Stimulated activated naive CD4-positive, alpha-beta T cell (primary cell): ENCODE results near the gene DNM2.
"Not testable (repeated sequence)": the region's sequence is repeated elsewhere in the genome, so short reads cannot be mapped to it uniquely, and the experiment has no call there.

Experiments
- DNase-seq, 6 experiments: peaks; one replicate each; lab custom pipeline; 2025; lab: John Stamatoyannopoulos, UW

Gene DNM2

DNA sequence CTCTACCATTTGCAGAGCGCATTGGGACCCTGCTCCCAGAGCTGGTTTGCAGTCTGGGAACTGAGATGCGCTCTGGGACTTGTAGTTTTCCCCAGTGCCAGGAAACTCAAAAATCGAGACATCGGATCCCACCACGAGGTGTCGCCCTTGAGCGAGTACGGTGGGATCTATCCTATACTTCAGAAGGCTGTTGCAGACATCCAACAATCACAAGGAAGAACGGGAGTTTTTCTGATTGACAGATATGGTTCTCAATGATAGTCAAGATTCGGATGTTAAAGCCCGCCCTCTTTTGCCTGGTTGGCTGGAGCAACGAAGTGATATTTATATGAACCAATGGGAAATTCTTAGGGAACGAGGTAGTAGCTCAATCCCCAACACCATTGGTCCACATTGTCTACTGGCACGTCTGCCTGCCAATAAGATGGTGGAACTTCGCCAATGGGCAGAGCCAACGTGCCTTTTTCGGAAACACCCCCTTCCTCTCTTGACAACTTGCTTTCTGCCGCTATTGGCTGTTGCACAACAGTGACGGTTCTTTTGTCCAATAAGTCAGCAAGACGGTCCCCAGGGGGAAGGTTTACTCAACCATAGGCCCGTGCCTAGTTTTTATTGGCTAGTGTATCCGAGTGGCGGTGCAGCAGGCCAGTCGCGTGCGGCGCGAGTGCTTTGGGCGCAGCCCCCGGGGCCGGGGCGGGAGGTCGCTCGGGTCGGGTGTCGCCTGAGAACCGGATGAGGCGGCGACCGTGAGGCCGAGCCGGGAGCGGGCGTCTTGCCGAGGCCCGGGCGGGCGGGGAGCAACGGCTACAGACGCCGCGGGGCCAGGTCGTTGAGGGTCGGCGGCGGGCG is at the start of gene DNM2:
TSS of gene DNM2 (plus strand) at position 724 of the 849 bp plus-strand sequence. CDS start 164 bp downstream, outside the sequence.
- peak; percentile 93 to 100 (median 98) for DNase-seq

GRCh38 chr19:10669246-10669645 is 48.6 kb upstream of the DNM2 start:
- DNase-seq = no peak

DNA sequence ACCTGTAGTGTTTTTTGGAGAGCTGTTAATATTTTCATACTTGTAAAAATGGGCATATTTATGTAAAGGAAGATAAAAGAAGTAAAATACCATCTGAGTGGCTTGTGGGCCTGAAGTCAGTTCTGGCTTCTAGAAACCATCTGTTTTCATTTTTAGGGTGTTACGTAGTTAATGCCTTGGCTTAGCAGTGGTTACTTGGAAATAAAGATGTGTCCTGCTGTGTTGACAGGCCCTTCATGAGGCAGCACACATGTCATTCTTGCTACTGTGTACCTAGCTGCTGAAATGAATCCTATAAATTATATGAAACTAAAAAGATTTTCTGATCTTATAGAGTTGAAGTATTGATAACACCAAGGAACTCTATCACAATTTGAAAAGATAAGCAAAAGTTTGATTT is 47.7 kb upstream of the DNM2 start:
- DNase-seq = no peak

DNA sequence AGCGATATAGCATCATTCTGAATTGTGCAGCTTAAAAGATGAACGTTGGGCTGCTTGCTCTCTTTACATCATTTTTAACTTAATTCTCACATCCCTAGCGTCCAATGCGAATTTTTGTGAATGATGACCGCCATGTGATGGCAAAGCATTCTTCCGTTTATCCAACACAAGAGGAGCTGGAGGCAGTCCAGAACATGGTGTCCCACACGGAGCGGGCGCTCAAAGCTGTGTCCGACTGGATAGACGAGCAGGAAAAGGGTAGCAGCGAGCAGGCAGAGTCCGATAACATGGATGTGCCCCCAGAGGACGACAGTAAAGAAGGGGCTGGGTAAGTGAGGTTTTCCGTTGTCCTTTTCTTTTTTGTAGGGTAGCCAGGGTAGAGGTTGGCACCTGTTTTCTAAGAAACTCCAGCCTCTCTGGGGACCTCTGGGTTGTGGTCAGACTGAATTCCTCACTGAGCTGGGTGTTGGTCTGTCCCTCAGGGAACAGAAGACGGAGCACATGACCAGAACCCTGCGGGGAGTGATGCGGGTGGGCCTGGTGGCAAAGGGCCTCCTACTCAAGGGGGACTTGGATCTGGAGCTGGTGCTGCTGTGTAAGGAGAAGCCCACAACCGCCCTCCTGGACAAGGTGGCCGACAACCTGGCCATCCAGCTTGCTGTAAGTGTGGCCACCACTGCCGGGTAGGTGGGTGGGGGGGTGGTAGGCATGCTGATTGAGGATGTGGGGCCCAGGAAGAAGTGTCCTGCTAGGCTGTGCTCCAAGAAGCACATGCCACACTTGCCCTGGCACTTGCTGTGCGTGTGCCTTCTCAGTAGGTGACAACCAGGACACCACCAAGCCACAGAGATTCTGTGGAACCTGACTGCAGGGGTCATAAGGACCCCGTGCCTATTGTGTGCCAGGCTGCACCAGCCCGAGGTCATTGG is 46.7 kb upstream of the DNM2 start:
- no peak for DNase-seq

DNA sequence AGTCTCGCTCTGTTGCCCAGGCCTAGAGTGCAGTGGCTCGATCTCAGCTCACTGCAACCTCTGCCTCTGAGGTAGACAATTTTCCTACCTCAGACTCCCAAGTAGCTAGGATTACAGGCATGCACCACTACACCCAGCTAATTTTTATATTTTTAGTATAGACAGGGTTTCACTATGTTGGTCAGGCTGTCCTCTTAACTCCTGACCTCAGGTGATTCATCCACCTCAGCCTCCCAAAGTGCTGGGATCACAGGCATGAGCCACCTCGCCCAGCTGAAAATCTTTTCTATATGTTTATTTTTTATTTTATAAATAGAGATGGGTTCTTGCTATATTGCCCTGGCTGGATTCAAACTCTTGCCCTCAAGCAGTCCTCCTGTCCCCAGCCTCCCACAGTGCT is 46.0 kb upstream of the DNM2 start:
- DNase-seq = not testable (repeated sequence)

DNA sequence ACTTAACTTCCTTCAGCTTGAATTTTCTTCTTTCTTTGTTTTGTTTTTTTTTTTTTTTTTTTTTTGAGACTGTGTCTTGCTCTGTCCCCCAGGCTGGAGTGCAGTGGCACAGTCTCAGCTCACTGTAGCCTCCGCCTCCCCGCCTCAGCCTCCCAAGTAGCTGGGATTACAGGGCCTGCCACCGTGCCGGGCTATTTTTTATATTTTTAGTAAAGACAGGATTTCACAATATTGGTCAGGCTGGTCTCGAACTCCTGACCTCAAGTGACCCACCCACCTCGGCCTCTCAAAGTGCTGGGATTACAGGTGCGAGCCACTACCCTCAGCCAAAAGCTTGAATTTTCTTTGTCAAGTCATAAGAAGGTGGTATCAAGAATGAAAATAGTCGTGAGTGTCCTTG is 42.7 kb upstream of the DNM2 start:
- DNase-seq = not testable (repeated sequence)

DNA sequence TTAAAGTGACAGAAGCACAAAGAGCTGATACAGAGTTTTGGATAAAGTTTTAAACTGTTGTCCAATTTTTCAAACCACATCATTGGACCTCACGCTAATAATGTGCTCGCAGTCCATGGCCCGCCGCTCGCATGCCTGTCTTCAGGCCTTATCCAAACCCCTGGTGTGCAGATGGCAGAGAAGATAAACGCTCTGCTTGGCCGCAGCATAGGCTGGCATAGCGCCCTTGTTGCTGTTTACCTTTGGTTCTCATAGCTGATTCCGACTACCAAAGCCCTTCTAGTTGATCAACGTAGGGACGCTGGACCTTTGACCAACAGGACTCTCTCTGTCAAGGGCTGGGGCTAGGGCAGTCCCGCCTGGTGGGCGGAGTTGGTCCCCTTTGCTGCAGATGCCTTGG is 40.1 kb upstream of the DNM2 start:
- DNase-seq = no peak

DNA sequence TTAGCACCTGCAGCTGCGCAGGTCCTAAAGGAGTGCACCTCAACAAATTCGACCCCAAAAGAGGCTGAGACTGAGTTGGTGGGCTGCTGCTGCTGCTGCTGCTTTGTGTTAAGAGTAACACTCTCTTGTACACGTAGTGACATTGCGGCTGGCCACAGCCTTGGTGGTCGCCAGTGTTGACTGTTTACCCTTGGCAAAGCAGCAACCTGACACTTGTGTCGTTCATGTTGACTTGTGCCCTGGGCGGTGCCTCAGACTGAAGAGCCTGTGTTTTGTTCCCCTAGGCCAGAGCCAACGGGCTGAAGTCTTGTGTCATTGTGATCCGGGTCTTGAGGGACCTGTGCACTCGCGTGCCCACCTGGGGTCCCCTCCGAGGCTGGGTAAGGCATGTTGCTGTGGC is 39.1 kb upstream of the DNM2 start:
- no peak for DNase-seq

- DNase-seq = no peak
These were observed 38.1 kb upstream of the DNM2 start for GRCh38 chr19:10679743-10680142.

- no peak for DNase-seq
These were observed 37.2 kb upstream of the DNM2 start for GRCh38 chr19:10680545-10681135.

DNA sequence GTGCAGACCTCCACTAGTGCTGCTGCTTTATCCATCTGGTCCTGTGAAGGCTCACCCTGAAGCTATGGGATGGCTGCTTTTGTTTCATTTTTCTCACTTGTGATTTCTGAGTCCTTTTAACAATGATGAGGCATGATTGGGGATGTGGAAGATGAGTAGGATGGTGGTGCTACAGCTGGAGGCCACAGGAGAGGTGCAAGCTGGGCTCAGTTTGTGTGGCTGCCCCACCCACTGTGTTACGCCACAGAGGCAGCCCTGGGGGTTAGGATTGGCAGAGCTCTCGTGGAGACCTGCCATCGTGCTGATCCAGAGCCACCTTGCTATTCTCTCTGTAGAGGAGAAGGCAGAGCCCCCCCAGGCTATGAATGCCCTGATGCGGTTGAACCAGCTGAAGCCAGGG is 36.2 kb upstream of the DNM2 start:
- DNase-seq = no peak

- DNase-seq = no peak
These were observed 35.3 kb upstream of the DNM2 start for GRCh38 chr19:10682397-10683063.

DNA sequence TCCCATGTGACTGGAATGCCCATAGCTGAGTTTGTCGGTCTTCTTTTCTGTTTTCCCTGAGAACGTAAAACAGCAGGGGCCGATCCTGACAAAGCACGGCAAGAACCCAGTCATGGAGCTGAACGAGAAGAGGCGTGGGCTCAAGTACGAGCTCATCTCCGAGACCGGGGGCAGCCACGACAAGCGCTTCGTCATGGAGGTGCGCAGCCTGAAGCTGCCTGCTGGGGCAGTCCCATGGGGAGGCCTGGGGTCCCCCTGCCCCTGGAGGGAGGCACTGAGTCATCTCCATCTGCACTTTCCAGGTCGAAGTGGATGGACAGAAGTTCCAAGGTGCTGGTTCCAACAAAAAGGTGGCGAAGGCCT is 34.8 kb upstream of the DNM2 start:
- DNase-seq = no peak

GRCh38 chr19:10683582-10683981 is 34.3 kb upstream of the DNM2 start:
- no peak for DNase-seq

GRCh38 chr19:10685210-10685609 is 32.7 kb upstream of the DNM2 start:
- no peak for DNase-seq

- no peak for DNase-seq
These were observed 31.7 kb upstream of the DNM2 start for GRCh38 chr19:10686193-10686592.

- no peak for DNase-seq
These were observed 31.0 kb upstream of the DNM2 start for GRCh38 chr19:10686661-10687517.

- DNase-seq = no peak
These were observed 30.2 kb upstream of the DNM2 start for GRCh38 chr19:10687518-10688288.

GRCh38 chr19:10688545-10689280 is 29.2 kb upstream of the DNM2 start:
- DNase-seq = no peak
